NB4 (cell line): ENCODE measurements around the gene GRIN2A.

Source experiments
- MYC ChIP-seq: IDR thresholded peaks from 2 replicates; pipeline ENCODE4 v1.6.1; 2011; ENCODE audit warnings: low read depth, low read length
- POLR2A ChIP-seq: IDR thresholded peaks from 2 replicates; pipeline ENCODE4 v1.6.1; 2011; ENCODE audit warnings: mild to moderate bottlenecking; ENCODE audit not compliant: insufficient read length; ENCODE audit errors: extremely low read depth
- TF ChIP-seq, protein P1 (sequence below): IDR thresholded peaks from one replicate; pipeline ENCODE4 v1.5.1; 2012; ENCODE audit warnings: low read depth, low read length
- TF ChIP-seq, protein P2 (sequence below): IDR thresholded peaks from 2 replicates; pipeline ENCODE4 v1.6.1; 2011; ENCODE audit warnings: low read depth, low read length

DNA sequence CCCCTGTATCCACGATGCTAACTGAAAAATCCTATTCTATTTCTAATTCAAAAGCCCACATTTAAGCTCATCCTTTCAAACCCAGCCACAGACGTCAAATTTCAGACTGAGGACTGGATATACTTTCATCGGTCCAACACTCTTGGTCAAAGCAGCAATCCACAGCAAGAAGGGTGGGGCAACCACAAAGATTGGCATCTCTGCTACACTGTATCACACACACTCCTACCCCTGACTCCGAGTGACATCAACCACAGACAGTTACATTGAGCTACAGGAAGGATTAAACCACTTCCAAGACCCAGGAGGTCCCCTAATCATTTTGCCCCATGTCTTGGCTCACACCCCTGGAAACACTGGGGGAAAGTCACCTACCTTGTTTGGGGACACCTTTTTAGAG is 61.3 kb downstream of the GRIN2A start:
- TF ChIP-seq, protein P1, sequence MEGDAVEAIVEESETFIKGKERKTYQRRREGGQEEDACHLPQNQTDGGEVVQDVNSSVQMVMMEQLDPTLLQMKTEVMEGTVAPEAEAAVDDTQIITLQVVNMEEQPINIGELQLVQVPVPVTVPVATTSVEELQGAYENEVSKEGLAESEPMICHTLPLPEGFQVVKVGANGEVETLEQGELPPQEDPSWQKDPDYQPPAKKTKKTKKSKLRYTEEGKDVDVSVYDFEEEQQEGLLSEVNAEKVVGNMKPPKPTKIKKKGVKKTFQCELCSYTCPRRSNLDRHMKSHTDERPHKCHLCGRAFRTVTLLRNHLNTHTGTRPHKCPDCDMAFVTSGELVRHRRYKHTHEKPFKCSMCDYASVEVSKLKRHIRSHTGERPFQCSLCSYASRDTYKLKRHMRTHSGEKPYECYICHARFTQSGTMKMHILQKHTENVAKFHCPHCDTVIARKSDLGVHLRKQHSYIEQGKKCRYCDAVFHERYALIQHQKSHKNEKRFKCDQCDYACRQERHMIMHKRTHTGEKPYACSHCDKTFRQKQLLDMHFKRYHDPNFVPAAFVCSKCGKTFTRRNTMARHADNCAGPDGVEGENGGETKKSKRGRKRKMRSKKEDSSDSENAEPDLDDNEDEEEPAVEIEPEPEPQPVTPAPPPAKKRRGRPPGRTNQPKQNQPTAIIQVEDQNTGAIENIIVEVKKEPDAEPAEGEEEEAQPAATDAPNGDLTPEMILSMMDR: no peak
- TF ChIP-seq POLR2A (no peak), MYC (no peak)
- TF ChIP-seq, protein P2, sequence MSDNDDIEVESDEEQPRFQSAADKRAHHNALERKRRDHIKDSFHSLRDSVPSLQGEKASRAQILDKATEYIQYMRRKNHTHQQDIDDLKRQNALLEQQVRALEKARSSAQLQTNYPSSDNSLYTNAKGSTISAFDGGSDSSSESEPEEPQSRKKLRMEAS: no peak
